Calu3 (cell line): ENCODE results near the gene MEN1. TPM values are rescaled to one million over a fixed set of nuclear protein-coding genes. Genes with fewer than 3 reads are reported as not detected.

Source experiments
- BruUV-seq: library from RNA; stranded (reverse); fragments of 400-500 nt; replicated peaks from 2 replicates; lab custom pipeline; 2021; lab: Mats Ljungman, UMichigan
- CTCF ChIA-PET: fragments of 300-600 bp; sonication (Branson Sonifier 250); formaldehyde crosslinking; loops from one replicate; lab custom pipeline; 2022; ENCODE audit warnings: antibody characterized with exemption; lab: Charles Lee
- DNase-seq: peaks from one replicate; pipeline ENCODE4 v3.0.0; 2022
- H3K27ac Mint-ChIP-seq: one replicate; pipeline ENCODE4 v1.8.0; 2022; ENCODE audit warnings: mixed read lengths; ENCODE audit not compliant: unreplicated experiment
- H3K27me3 Mint-ChIP-seq: one replicate; pipeline ENCODE4 v1.8.0; 2022; ENCODE audit warnings: mixed read lengths; ENCODE audit not compliant: unreplicated experiment
- H3K36me3 Mint-ChIP-seq: one replicate; pipeline ENCODE4 v1.8.0; 2022; ENCODE audit warnings: mild to moderate bottlenecking, moderate library complexity, mixed read lengths; ENCODE audit not compliant: insufficient read depth, unreplicated experiment
- H3K4me1 Mint-ChIP-seq: one replicate; pipeline ENCODE4 v1.8.0; 2022; ENCODE audit warnings: mild to moderate bottlenecking, low read depth, mixed read lengths; ENCODE audit not compliant: unreplicated experiment
- H3K4me3 Mint-ChIP-seq: one replicate; pipeline ENCODE4 v1.8.0; 2022; ENCODE audit warnings: mild to moderate bottlenecking, low read depth, moderate library complexity, mixed read lengths; ENCODE audit not compliant: unreplicated experiment
- H3K9me3 Mint-ChIP-seq: one replicate; pipeline ENCODE4 v1.8.0; 2022; ENCODE audit warnings: low read depth, mixed read lengths; ENCODE audit not compliant: unreplicated experiment
- CTCF ChIP-seq: fragments of 200-600 bp; IDR thresholded peaks from one replicate; pipeline ENCODE4 v1.8.0; 2022; ENCODE audit warnings: antibody characterized with exemption; ENCODE audit not compliant: unreplicated experiment
- intact Hi-C: fragments of 100-400 bp; cut with micrococcal nuclease; formaldehyde crosslinking; loops from one replicate; pipeline ENCODE4 v1.10.0; 2022; ENCODE audit not compliant: unreplicated experiment
- total RNA-seq: library from RNA; stranded (reverse); gene quantifications from 2 replicates; pipeline ENCODE4 v1.2.3, GENCODE V29; 2022

The MEN1 gene
- total RNA-seq, 1 experiment from 2014 or later: 39.8 TPM

- BruUV-seq: no TSS peak
Observed at GRCh38 chr11:64769283-64769682, 41.1 kb downstream of the MEN1 start.

GRCh38 chr11:64768300-64768694, 42.1 kb downstream of the MEN1 start:
- Mint-ChIP-seq H3K27ac (no peak overlapping the region), H3K9me3 (no peaks in the 10 kb centered on the region), H3K4me1 (peaks cover 20% of the 10 kb centered on the region), H3K36me3 (peaks cover 95% of the 10 kb centered on the region), H3K27me3 (no peaks in the 10 kb centered on the region), H3K4me3 (no peak overlapping the region)
- no peak for TF ChIP-seq CTCF
- intact Hi-C loops: no loop called here
- no peak for DNase-seq
- BruUV-seq: no TSS peak
- CTCF ChIA-PET: no interaction called here

More at GRCh38 chr11:64769283-64769682, 41.1 kb downstream of the MEN1 start:
- Mint-ChIP-seq H3K36me3 (peaks cover 98% of the 10 kb centered on the region), H3K4me3 (no peak overlapping the region), H3K4me1 (peaks cover 28% of the 10 kb centered on the region), H3K9me3 (no peaks in the 10 kb centered on the region), H3K27ac (no peak overlapping the region), H3K27me3 (no peaks in the 10 kb centered on the region)
- intact Hi-C loops: no loop called here
- CTCF ChIA-PET: no interaction called here
- DNase-seq: no peak
- TF ChIP-seq CTCF: no peak

GRCh38 chr11:64767344-64768299, 42.7 kb downstream of the MEN1 start:
- Mint-ChIP-seq H3K36me3 (peaks cover 95% of the 10 kb centered on the region), H3K27ac (no peak overlapping the region)

GRCh38 chr11:64766881-64767280, 43.5 kb downstream of the MEN1 start:
- Mint-ChIP-seq H3K4me1 (peaks cover 21% of the 10 kb centered on the region), H3K27me3 (no peaks in the 10 kb centered on the region), H3K27ac (no peak overlapping the region), H3K4me3 (no peak overlapping the region), H3K36me3 (peaks cover 95% of the 10 kb centered on the region), H3K9me3 (no peaks in the 10 kb centered on the region)
- DNase-seq: no peak
- intact Hi-C loops: no loop called here
- CTCF ChIA-PET: no interaction called here
- TF ChIP-seq CTCF: no peak
- no TSS peak for BruUV-seq

More at GRCh38 chr11:64767344-64768299, 42.7 kb downstream of the MEN1 start:
- TF ChIP-seq CTCF: peak; percentile 83
- peak; percentile 76 for DNase-seq
- H3K27me3 Mint-ChIP-seq: no peaks in the 10 kb centered on the region
- H3K9me3 Mint-ChIP-seq: no peaks in the 10 kb centered on the region
- BruUV-seq: no TSS peak
- H3K4me1 Mint-ChIP-seq: peaks cover 19% of the 10 kb centered on the region
- no peak overlapping the region for H3K4me3 Mint-ChIP-seq
- CTCF ChIA-PET: no interaction called here
- intact Hi-C loops: no loop called here
